ENCODE measurements around the gene CTNNA3.

CTNNA3 gene

DNA sequence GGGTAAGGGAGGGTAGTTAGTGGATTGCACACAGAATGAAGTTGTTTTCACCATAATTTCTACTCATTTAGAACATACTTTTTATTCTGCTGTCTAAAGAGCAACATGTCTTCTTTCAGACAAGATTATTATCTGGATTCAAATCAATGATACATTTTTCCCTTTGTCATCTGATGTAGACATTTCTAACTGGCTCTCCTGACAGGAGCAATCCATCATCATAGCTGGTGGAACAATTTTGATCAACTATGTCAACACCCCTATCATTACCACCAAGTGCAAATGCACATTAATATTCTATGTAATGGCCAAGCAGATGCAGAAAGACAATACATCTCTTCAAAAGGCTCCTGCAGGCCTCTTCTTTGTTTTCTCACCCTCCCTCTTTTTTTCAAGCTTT, 1443.0 kb downstream of the CTNNA3 start:
- no peak for DNase-seq

GRCh38 chr10:66246177-66246576, 1449.8 kb downstream of the CTNNA3 start:
- DNase-seq = no peak

DNA sequence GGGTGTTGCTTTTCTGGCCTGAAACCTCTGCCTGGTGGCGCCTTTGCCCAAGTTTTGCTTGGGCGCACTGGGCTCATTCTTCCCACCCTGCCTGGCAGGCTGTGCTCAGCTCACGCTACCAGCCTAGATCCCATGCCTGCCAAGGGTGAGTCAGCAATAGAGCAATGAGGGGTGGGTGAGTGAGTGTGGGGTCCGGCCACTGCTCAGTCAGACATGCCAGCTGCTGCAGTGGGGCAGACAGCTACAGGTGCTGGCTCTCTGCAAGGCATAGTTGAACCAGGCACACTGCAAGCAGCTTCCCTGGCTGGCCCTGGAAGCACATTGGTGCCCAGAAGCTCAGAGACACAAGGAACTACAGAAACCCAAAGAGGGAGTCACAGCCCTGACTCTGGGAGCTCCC, 1451.0 kb downstream of the CTNNA3 start:
- DNase-seq = no peak

GRCh38 chr10:66242885-66243284, 1453.1 kb downstream of the CTNNA3 start:
- no peak for DNase-seq

- DNase-seq = no peak
Measured at GRCh38 chr10:66239062-66239461, 1456.9 kb downstream of the CTNNA3 start.

- DNase-seq = no peak
Measured at GRCh38 chr10:66238343-66238742, 1457.7 kb downstream of the CTNNA3 start.

DNA sequence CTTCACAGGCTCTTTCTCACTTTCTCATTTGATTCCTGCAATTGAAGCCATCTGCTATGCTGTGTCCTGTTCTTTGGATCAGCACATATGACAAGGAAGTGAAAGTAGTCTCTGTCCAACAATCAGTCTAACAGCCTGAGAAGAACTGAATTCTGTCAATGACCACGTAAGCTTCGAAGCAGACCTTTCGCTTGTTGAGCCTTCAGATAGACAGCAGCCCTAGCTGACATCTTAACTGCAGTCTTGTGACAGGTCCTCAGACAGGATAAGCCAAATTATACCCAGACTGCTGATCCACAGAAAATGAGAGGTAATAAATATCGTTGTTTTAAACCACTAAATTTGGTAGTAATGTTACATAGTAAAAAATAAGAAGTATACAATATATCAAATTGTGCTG, 1461.1 kb downstream of the CTNNA3 start:
- no peak for DNase-seq

DNA sequence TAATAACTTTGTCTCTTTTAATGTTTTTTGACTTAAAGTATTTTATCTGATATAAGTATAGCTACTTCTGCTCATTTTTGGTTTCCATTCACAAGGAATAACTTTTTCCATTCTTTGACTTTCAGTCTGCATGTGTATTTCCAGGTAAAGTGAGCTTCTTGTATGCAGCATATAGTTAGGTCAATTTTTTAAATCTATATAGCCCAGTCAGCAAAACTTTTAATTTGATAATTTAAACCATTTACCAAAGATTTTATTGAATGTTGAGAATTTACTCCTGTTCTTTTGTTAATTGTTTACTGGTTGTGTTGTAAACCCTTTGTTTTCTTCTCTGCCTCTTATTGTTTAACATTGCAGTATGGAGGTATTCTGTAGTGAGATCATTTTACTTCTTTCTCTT, 1467.1 kb downstream of the CTNNA3 start:
- no peak for DNase-seq

GRCh38 chr10:66223656-66224055, 1472.3 kb downstream of the CTNNA3 start:
- DNase-seq = no peak

DNA sequence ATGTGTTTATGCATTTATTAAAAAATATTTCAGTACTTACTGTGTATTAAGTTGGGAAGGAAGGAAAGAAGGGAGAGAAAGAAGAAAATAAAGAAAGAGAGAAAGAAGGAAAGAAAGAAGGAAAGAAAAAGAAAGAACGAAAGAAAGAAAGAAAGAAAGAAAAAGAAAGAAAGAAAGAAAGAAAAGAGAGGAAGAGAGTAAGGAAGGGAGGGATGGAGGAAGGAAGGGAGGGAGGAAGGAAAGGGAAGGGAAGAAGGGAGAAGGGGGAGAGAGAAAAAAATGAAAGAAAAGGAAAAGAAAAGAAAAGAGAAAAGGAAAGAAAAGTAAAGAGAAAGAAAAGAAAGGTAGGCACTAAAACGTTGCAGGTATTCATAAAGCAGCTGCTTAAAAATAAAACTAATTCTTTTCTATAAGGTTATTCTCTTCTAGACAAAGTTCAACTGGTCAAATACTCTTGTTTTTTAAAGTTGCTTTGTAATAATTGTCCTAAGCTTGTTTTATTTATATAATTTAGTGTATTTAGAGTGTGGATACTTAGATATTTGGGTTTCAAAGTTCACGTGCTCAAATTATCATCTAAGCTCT, 1473.4 kb downstream of the CTNNA3 start:
- no peak for DNase-seq

GRCh38 chr10:66218981-66219587, 1476.9 kb downstream of the CTNNA3 start:
- no peak for DNase-seq

GRCh38 chr10:66218289-66218688, 1477.7 kb downstream of the CTNNA3 start:
- DNase-seq = no peak

DNA sequence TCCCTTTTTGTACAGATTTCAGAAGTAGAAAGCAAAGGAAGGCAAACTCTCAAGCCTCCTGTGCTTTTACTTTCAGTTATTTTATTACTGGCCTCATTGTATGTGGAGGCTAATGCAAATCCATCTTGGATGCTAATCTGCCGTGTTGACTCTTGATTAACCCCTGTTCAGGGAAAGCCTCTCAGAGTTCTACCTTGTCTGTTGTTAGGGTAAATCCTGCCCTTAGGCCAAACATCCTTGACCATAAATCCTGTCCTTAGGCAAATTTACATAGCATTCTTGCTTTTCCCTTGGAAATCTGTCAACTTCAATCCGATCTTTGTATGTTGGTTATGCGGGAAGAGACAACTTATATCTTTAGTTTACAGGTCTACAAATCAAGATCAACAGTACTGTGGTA, 1480.1 kb downstream of the CTNNA3 start:
- DNase-seq = no peak

DNA sequence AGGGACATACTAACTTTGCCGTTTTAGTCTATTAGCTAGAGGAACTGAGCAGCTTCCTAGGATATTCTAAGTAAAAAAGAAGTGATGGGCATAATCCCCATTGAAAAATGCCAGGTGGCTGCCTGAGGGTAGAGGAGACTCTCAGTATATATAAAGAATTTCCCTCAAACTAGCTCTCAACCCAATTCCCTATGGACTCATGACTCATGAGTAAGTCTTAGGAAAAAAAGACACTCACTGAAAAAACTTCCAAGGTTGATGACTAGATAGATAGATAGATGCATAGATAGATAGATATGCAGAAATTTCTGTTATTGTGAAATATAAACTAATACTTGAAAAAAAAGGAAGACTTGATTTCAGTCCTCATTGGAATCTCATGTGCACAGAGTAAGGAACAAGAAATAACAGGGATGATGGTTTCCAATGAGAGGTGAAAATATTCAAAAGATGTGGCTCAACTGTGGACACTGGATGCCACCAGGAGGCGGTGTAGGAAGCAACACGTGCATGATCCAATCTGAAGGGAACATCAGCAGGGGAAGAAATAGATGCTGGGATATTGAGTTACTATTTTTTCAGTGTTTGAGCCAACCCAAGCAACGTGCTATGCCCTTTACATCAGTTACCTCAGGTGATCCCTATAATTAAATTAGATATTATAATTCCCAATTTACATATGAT, 1481.1 kb downstream of the CTNNA3 start:
- no peak for DNase-seq

- DNase-seq = no peak
Measured at GRCh38 chr10:66209025-66209424, 1487.0 kb downstream of the CTNNA3 start.

DNA sequence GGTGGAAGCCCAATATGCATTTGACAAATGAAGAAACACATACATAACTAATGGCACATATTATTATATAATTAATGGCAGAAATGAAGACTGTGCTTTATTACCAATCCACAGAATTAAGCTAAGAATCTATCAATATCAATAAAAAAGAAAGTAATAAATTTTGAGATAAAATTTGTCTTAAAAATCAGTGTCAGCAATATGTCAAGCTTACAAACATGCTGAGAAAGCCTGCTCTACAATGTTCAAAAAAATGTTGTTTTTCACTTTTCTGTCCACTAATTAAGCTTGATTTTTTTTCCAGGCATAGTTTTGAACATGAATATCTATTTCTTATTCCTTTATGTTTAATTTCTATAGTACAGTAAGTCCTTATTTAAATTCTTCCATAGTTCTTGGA, 1491.2 kb downstream of the CTNNA3 start:
- no peak for DNase-seq

GRCh38 chr10:66202101-66202500, 1493.9 kb downstream of the CTNNA3 start:
- DNase-seq = no peak

DNA sequence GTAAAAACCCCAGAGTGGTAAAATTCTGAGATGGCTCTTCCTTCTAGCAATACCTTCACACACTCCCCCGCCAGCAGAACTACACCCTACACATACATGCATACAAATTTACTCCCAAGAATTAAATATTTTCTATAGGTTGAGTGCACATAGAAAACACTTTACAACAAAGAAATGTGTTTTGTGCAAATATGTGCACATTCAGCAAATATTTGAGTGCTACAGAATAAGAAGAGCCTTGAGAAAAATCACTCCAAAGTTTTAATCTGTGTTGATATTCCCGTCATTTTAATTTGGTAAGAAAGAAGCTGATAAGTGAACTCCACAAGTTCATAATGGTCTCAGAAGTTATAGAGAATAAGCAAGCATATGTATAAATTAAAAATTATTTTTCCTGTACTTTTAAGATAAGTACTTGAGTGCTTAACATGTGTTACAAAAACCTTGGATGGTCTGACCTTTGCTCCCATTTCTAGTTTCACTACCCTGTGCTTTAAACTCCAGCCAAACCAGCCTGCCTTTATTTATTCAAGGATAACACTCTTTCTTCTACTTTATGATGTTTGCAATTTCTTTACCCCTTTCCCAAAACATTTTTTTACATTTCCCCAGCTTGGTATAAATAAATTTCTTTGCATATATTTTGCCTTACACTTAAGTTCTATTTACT, 1503.7 kb downstream of the CTNNA3 start:
- DNase-seq = no peak

DNA sequence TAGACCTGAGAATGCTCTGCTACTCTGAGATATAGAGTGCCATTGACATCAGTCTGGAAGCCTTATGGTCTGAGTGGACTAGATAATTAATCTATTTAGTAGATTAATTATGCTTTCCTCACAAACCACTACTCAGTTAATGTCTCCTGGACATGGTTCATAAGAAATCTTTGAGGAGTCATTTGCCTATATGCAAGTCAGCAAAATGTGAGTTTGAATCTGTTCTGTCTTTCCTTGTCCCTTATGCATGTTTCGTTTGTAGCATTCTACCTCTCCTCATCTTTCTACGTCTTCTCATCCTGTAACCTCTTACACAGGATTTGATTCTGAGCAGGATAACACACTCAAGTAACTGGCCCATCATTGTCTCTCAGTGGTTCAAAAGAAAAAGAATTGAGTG, 1505.6 kb downstream of the CTNNA3 start:
- no peak for DNase-seq

DNA sequence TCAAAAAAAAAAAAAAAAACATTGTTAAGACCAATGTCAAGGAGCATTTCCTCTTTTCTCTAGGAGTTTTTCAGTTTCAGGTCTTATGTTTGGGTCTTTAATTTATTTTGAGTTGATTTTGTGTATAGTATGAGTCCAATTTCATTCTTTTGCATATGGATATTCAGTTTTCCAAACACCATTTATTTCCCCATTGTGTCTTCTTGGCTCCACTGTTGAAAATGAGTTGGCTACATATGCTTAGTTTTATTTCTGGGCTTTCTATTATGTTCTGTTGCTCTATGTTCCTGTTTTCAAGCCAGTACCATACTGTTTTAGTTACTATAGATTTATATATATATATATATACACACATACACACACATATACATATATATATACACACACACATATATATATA, 1506.7 kb downstream of the CTNNA3 start:
- no peak for DNase-seq

DNA sequence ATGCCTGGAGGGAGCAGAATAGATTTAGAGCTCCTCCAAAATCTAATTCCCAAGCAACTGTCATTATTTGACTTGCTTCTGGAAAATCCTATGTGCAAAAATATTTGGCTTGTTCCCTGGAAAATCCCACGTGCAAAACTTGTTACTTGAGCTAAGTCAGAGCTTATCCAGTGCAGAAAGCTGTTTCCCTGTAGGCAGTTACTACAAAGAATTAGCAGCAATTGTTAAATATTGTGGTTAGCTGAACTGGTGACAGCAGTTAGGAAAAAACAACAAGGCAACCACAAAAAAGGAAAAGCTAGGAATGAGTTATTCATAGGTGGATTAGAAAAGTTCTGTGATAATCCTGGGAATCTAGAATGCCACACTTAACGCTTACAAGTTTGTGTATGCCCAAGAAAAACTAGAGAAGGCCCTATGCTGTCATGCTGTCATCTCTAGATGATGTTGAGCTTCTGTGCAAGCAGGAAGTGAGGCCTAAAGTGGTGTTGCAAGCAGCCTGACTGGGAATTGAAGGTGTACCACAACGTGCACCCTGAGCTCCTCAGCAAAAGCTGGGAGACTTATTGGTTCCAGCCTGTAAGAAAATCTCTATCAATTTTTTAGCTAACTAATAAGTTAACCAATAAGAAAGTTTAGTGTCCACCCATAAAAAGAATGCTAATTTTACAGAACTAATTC, 1508.8 kb downstream of the CTNNA3 start:
- DNase-seq = no peak

DNA sequence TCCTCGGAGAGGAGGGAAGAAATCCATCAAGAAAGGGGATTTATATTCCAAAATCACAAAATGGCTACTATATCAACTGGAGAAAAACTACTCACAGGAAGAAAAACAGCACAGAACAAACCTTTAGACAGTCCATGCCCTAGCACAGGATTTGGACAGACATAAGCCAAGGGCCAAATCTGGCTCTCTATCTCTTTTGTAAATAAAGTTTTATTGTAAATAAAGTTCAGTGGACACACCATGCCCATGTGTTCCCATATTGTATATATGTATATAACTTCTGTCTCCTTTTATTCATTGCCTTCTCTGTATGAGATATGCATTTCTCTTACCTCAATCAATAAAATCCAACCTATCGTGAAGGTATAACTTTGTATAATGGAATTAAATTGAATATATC, 1513.0 kb downstream of the CTNNA3 start:
- no peak for DNase-seq

DNA sequence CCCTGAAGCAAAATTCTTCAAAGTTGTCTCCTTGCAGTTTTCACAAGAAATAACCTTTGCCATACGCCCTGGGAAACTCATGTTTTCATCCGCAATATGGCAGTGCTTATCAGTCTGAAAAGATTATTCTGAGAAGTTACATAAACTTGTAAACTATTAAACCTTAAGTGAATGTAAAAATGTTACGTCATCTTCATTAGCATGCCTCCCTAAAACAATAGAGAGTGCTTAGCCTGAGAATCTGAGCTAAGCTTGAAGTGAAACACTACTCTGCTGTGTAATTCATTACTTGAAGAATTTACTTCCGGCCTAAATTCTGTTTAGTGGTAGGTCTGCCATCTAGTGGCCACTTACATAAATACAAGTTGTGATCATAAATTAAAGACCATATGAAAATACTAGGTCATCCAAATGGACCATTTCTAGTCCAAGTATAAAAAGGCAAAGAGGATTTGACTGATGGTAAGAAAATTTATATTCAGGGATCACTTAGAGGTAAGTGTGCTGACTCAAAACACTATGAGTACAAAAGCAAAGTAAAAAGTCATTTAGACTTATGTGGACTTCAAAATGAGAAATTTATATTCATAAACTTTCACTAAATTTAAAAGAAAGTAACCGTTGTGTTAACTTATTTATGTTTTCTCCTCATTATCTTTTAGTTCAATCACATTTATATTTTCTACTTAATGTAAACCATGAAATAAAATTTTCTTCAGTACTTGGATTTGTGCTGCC, 1515.2 kb downstream of the CTNNA3 start:
- peak in 2 of 5 donors; percentile 5 to 48 for DNase-seq

Data from T-helper 1 cell (primary cell).